Hematopoietic multipotent progenitor cell treated with erythropoietin and hydrocortisone succinate and interleukin-3 and kit ligand, for 6 days (in vitro differentiated cells): ENCODE measurements around the gene NPFFR1.
"Not testable (repeated sequence)": the region's sequence is repeated elsewhere in the genome, so short reads cannot be mapped to it uniquely, and the experiment has no call there.

Experiments used
- DNase-seq: peaks from one replicate; pipeline ENCODE4 v3.0.0-alpha.2; 2015

NPFFR1 gene

GRCh38 chr10:70254778-70255328 is 29.0 kb downstream of the NPFFR1 start:
- DNase-seq = no peak

- DNase-seq = no peak
These were observed 29.7 kb downstream of the NPFFR1 start for GRCh38 chr10:70253878-70254765.

GRCh38 chr10:70250961-70251680 is 32.7 kb downstream of the NPFFR1 start:
- DNase-seq = no peak

GRCh38 chr10:70247360-70247759 is 36.4 kb downstream of the NPFFR1 start:
- no peak for DNase-seq

- no peak for DNase-seq
These were observed 42.7 kb downstream of the NPFFR1 start for GRCh38 chr10:70241081-70241480.

- DNase-seq = not testable (repeated sequence)
These were observed 43.8 kb downstream of the NPFFR1 start for GRCh38 chr10:70239986-70240385.

- DNase-seq = not testable (repeated sequence)
These were observed 44.5 kb downstream of the NPFFR1 start for GRCh38 chr10:70239077-70239976.

- not testable (repeated sequence) for DNase-seq
These were observed 45.8 kb downstream of the NPFFR1 start for GRCh38 chr10:70237958-70238536.

- no peak for DNase-seq
These were observed 48.9 kb downstream of the NPFFR1 start for GRCh38 chr10:70234668-70235447.

- no peak for DNase-seq
These were observed 49.9 kb downstream of the NPFFR1 start for GRCh38 chr10:70233939-70234300.

GRCh38 chr10:70233109-70233938 is 50.5 kb downstream of the NPFFR1 start, which contains the start of gene PPA1:
TSS of gene PPA1 (minus strand) at chr10:70233429. CDS start at chr10:70233327, 102 bp downstream.
- DNase-seq = peak; percentile 98

- DNase-seq = no peak
These were observed 51.0 kb downstream of the NPFFR1 start for GRCh38 chr10:70232859-70233108.

GRCh38 chr10:70232155-70232858 is 51.5 kb downstream of the NPFFR1 start:
- DNase-seq = peak; percentile 72

- DNase-seq = no peak
These were observed 55.3 kb downstream of the NPFFR1 start for GRCh38 chr10:70228491-70228890.

GRCh38 chr10:70227548-70228320 is 56.1 kb downstream of the NPFFR1 start:
- no peak for DNase-seq

- no peak for DNase-seq
These were observed 60.1 kb downstream of the NPFFR1 start for GRCh38 chr10:70223728-70224127.

GRCh38 chr10:70222811-70223447 is 60.9 kb downstream of the NPFFR1 start:
- DNase-seq = not testable (repeated sequence)

GRCh38 chr10:70222340-70222794 is 61.4 kb downstream of the NPFFR1 start:
- DNase-seq = no peak

GRCh38 chr10:70221030-70221429 is 62.8 kb downstream of the NPFFR1 start:
- DNase-seq = no peak
